Thoracic aorta (tissue), 2 donors: ENCODE data around the gene PKP1. TPM values are rescaled to one million over a fixed set of nuclear protein-coding genes. Genes with fewer than 3 reads are reported as not detected.

Experiments used
- ATAC-seq: fragments of 150-250 bp; one replicate; pipeline ENCODE4 v1.8.0; 2017; ENCODE audit warnings: low read depth; ENCODE audit not compliant: insufficient number of reproducible peaks, low FRiP score
- DNase-seq: peaks from one replicate; pipeline ENCODE4 v3.0.0-alpha.2; 2020; ENCODE audit warnings: low spot score
- H3K27ac ChIP-seq, 2 donors: fragments of 200-600 bp; sonication (generic); 1 replicate in 1 of 2; 2 replicates in 1 of 2; pipeline ENCODE4 v1.5.1; 2016; ENCODE audit warnings: mild to moderate bottlenecking in 2 of 2, moderate library complexity in 2 of 2
- H3K27me3 ChIP-seq: fragments of 200-600 bp; sonication (generic); replicated peaks from 2 replicates; pipeline ENCODE4 v1.6.0; 2016; ENCODE audit warnings: mild to moderate bottlenecking; ENCODE audit not compliant: insufficient read depth
- H3K36me3 ChIP-seq: fragments of 200-600 bp; sonication (generic); one replicate; pipeline ENCODE4 v1.5.1; 2016
- H3K4me1 ChIP-seq, 2 donors: fragments of 200-600 bp; sonication (generic); 1 replicate in 1 of 2; 2 replicates in 1 of 2; pipeline versions ENCODE4 v1.5.1 to v1.6.0; 2016; ENCODE audit warnings: low read depth in 2 of 2, mild to moderate bottlenecking in 1 of 2; ENCODE audit not compliant: control insufficient read depth in 1 of 2
- H3K4me3 ChIP-seq: fragments of 200-600 bp; sonication (generic); 2 replicates; pipeline ENCODE4 v1.5.1; 2016; ENCODE audit warnings: mild to moderate bottlenecking
- H3K9me3 ChIP-seq: fragments of 200-600 bp; sonication (generic); 2 replicates; pipeline ENCODE4 v1.5.1; 2016
- total RNA-seq, 2 donors: library from RNA; depleted of rRNA; stranded (reverse); fragments of >200 nt; gene quantifications; one replicate each; pipeline versions ENCODE4 v1.1.0 to v1.2.3, GENCODE V29; 2016
- TF ChIP-seq, protein P1 (sequence below): fragments of 200-600 bp; sonication (generic); IDR thresholded peaks from one replicate; pipeline ENCODE4 v1.5.1; 2019; ENCODE audit warnings: antibody characterized with exemption

The PKP1 gene
- total RNA-seq, 2 donors from 2014 or later, result 0.54 TPM; not detected in 1

DNA sequence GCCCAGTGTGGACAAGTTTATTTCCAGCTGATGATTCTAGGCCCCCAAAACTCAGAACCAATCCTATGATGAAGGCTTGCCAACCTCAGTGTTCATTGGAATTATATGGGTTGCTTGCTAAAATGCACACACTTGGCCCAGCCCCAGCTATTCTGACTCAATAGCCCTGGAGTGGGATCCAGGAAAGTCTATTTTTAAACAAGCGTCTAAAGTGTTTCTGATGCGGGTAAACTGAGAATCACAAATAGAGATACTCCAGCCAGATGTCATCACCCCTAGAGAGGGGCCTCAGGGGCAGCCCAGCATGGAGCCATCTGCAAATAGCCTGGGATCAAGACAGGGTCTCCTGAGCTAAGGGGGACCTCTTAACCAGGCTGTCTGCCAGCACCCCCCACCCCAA lies 46.0 kb downstream of the PKP1 start:
- Histone ChIP-seq H3K27ac (no peak overlapping the region), H3K9me3 (no peaks in the 10 kb centered on the region), H3K27me3 (no peaks in the 10 kb centered on the region), H3K4me1 (no peaks in the 10 kb centered on the region), H3K4me3 (no peak overlapping the region), H3K36me3 (no peaks in the 10 kb centered on the region)
- TF ChIP-seq, protein P1, sequence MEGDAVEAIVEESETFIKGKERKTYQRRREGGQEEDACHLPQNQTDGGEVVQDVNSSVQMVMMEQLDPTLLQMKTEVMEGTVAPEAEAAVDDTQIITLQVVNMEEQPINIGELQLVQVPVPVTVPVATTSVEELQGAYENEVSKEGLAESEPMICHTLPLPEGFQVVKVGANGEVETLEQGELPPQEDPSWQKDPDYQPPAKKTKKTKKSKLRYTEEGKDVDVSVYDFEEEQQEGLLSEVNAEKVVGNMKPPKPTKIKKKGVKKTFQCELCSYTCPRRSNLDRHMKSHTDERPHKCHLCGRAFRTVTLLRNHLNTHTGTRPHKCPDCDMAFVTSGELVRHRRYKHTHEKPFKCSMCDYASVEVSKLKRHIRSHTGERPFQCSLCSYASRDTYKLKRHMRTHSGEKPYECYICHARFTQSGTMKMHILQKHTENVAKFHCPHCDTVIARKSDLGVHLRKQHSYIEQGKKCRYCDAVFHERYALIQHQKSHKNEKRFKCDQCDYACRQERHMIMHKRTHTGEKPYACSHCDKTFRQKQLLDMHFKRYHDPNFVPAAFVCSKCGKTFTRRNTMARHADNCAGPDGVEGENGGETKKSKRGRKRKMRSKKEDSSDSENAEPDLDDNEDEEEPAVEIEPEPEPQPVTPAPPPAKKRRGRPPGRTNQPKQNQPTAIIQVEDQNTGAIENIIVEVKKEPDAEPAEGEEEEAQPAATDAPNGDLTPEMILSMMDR, result no peak
- no peak for ATAC-seq
- DNase-seq, result no peak

GRCh38 chr1:201329801-201330200 lies 46.5 kb downstream of the PKP1 start:
- no peak for ATAC-seq

DNA sequence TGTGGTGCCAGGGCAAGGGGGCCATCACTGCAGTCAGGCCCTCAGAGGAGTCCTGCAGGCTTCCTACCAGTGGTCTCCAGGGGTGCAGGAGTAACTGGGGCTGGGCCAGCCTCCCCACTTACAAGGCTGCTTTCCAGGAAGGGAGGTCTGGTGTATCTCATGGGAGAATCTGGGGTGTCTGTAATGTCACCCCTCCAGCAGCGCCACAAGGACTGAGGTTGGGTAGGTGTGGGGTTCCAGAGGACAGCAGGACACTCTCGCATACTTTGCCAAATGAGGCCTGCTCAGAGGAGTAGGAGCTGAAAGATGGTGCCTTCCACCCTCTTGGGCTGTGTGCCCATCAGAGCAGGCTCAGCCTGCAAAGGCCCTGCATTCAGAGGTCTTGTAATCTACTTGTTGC lies 47.2 kb downstream of the PKP1 start:
- no peaks in the 10 kb centered on the region for H3K4me1 ChIP-seq
- no peak for DNase-seq
- H3K9me3 ChIP-seq, result no peaks in the 10 kb centered on the region
- TF ChIP-seq, protein P1, result no peak
- no peak for ATAC-seq
- H3K4me3 ChIP-seq, result no peak overlapping the region
- H3K36me3 ChIP-seq, result no peaks in the 10 kb centered on the region
- H3K27ac ChIP-seq, result no peak overlapping the region
- H3K27me3 ChIP-seq, result no peaks in the 10 kb centered on the region

More at GRCh38 chr1:201329801-201330200, 46.5 kb downstream of the PKP1 start:
- Histone ChIP-seq H3K4me1 (no peaks in the 10 kb centered on the region), H3K27ac (no peak overlapping the region), H3K36me3 (no peaks in the 10 kb centered on the region), H3K27me3 (no peaks in the 10 kb centered on the region), H3K4me3 (no peak overlapping the region), H3K9me3 (no peaks in the 10 kb centered on the region)
- no peak for DNase-seq
- TF ChIP-seq, protein P1, result no peak

- no peaks in the 10 kb centered on the region for H3K9me3 ChIP-seq
- no peaks in the 10 kb centered on the region for H3K4me1 ChIP-seq
- ATAC-seq, result no peak
- DNase-seq, result no peak
- H3K27ac ChIP-seq, result no peak overlapping the region
- TF ChIP-seq, protein P1, result no peak
- H3K27me3 ChIP-seq, result no peaks in the 10 kb centered on the region
- no peaks in the 10 kb centered on the region for H3K36me3 ChIP-seq
- H3K4me3 ChIP-seq, result no peak overlapping the region
Observed at GRCh38 chr1:201331166-201331565, 47.9 kb downstream of the PKP1 start.

- Histone ChIP-seq H3K9me3 (no peaks in the 10 kb centered on the region), H3K4me1 (no peaks in the 10 kb centered on the region), H3K27ac (no peak overlapping the region), H3K27me3 (no peaks in the 10 kb centered on the region), H3K4me3 (no peak overlapping the region), H3K36me3 (no peaks in the 10 kb centered on the region)
- DNase-seq (no peak), ATAC-seq (no peak)
- TF ChIP-seq, protein P1, result no peak
Observed at GRCh38 chr1:201332021-201332420, 48.7 kb downstream of the PKP1 start.
